ENCODE data around the gene CAMK1G. TPM values are rescaled to one million over a fixed set of nuclear protein-coding genes. Genes with fewer than 3 reads are reported as not detected.

The CAMK1G gene
- total RNA-seq, 2 experiments from 2014 or later, result 2.4 to 2.8 TPM

GRCh38 chr1:209634005-209634737 is 50.7 kb downstream of the CAMK1G start:
- intact Hi-C loops (cut with micrococcal nuclease), result no loop called here
- Mint-ChIP-seq H3K27me3 (ENCODE audit: low read depth) (no peaks in the 10 kb centered on the region), H3K9me3 (no peaks in the 10 kb centered on the region), H3K4me1 (ENCODE audit: low read depth) (peaks cover 9% of the 10 kb centered on the region), H3K4me3 (no peak overlapping the region), H3K27ac (no peak overlapping the region), H3K36me3 (ENCODE audit: low read depth) (no peaks in the 10 kb centered on the region)
- DNase-seq, result no peak
- CTCF ChIA-PET, result interaction anchor here (0.9 to 1.1 kb wide), 2 partner anchors 41 to 49 kb away, joined by 3 read pairs; partner anchors contain the start of gene G0S2

- H3K9me3 Mint-ChIP-seq, result no peaks in the 10 kb centered on the region
- no peaks in the 10 kb centered on the region for H3K36me3 Mint-ChIP-seq (ENCODE audit: low read depth)
- intact Hi-C loops (cut with micrococcal nuclease), result no loop called here
- peaks cover 6% of the 10 kb centered on the region for H3K4me1 Mint-ChIP-seq (ENCODE audit: low read depth)
- CTCF ChIA-PET, result no interaction called here
- DNase-seq, result no peak
- no peak overlapping the region for H3K27ac Mint-ChIP-seq
- H3K4me3 Mint-ChIP-seq, result no peak overlapping the region
- H3K27me3 Mint-ChIP-seq (ENCODE audit: low read depth), result no peaks in the 10 kb centered on the region
Measured at GRCh38 chr1:209635850-209636249, 52.3 kb downstream of the CAMK1G start.

GRCh38 chr1:209641832-209642172 is 58.3 kb downstream of the CAMK1G start:
- Mint-ChIP-seq H3K4me3 (no peak overlapping the region), H3K9me3 (no peaks in the 10 kb centered on the region), H3K36me3 (ENCODE audit: low read depth) (no peaks in the 10 kb centered on the region), H3K27me3 (ENCODE audit: low read depth) (no peaks in the 10 kb centered on the region), H3K4me1 (ENCODE audit: low read depth) (no peaks in the 10 kb centered on the region), H3K27ac (no peak overlapping the region)
- intact Hi-C loops (cut with micrococcal nuclease), result no loop called here
- CTCF ChIA-PET, result interaction anchor here (0.6 to 1.5 kb wide), 3 partner anchors 14 to 129 kb away, joined by 3 to 4 read pairs (median 4); no protein-coding TSS in a partner anchor
- no peak for DNase-seq

GRCh38 chr1:209642816-209643215 is 59.3 kb downstream of the CAMK1G start:
- no peak overlapping the region for H3K4me3 Mint-ChIP-seq
- no peaks in the 10 kb centered on the region for H3K9me3 Mint-ChIP-seq
- no peaks in the 10 kb centered on the region for H3K27me3 Mint-ChIP-seq (ENCODE audit: low read depth)
- no peaks in the 10 kb centered on the region for H3K4me1 Mint-ChIP-seq (ENCODE audit: low read depth)
- intact Hi-C loops (cut with micrococcal nuclease), result no loop called here
- no peak overlapping the region for H3K27ac Mint-ChIP-seq
- no peaks in the 10 kb centered on the region for H3K36me3 Mint-ChIP-seq (ENCODE audit: low read depth)
- DNase-seq, result no peak
- CTCF ChIA-PET, result interaction anchor here (0.7 to 2.1 kb wide), 7 partner anchors 10 to 221 kb away, joined by 3 to 9 read pairs (median 4); no protein-coding TSS in a partner anchor

GRCh38 chr1:209643285-209644020 is 59.9 kb downstream of the CAMK1G start:
- Mint-ChIP-seq H3K36me3 (ENCODE audit: low read depth) (no peaks in the 10 kb centered on the region), H3K4me3 (no peak overlapping the region), H3K27ac (no peak overlapping the region), H3K4me1 (ENCODE audit: low read depth) (peaks cover 3% of the 10 kb centered on the region), H3K9me3 (no peaks in the 10 kb centered on the region), H3K27me3 (ENCODE audit: low read depth) (no peaks in the 10 kb centered on the region)
- DNase-seq, result no peak
- intact Hi-C loops (cut with micrococcal nuclease), result no loop called here
- CTCF ChIA-PET, result interaction anchor here (0.9 to 2.1 kb wide), 7 partner anchors 10 to 105 kb away, joined by 3 to 9 read pairs (median 4); no protein-coding TSS in a partner anchor

DNA sequence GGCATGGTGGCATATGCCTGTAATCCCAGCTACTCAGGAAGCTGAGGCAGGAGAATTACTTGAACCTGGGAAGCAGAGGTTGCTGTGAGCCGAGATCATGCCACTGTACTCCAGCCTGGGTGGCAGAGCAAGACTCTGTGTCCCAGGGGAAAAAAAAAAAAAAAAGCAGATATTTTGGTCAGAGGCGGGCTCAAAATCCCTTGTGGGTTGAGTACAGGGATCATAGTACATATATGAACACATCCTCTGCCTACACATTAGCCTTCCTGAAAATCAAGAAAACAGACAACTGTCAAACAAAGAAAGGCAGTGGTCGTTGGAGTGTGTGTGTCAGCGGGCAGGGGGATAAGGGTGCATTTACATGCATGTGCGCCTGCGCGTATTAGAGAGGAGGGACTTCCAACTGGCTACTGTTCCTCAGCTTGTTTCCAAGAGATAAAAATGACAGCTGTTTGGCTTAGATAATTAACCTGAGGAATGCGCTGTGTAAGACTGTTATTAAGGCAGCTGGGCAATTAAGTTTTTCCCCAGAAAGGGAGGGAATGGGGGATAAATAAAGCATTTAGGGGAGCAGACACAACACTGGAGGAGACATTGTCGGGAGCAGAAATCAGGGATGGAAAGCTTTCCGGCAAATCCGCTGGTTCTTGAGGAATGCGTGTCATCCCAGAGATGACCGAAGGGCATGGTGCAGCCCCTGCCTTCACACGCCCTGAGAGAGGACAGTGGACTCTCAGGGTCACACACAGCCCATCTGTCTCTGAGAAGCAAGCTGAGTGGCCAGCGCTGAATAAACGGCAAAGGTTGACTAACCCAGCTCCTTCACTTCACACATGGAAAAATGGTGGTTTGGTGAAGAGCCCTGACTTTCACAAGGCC is 62.3 kb downstream of the CAMK1G start:
- no peak overlapping the region for H3K4me3 Mint-ChIP-seq
- no peaks in the 10 kb centered on the region for H3K9me3 Mint-ChIP-seq
- no peak for DNase-seq
- H3K27me3 Mint-ChIP-seq (ENCODE audit: low read depth), result no peaks in the 10 kb centered on the region
- H3K27ac Mint-ChIP-seq, result no peak overlapping the region
- intact Hi-C loops (cut with micrococcal nuclease), result loop anchor here (2.0 kb wide), 1 partner anchor 19 kb away; no protein-coding TSS in a partner anchor
- CTCF ChIA-PET, result interaction anchor here (0.7 to 2.2 kb wide), 4 partner anchors 8 to 102 kb away, joined by 3 to 5 read pairs (median 4); no protein-coding TSS in a partner anchor
- H3K4me1 Mint-ChIP-seq (ENCODE audit: low read depth), result peaks cover 23% of the 10 kb centered on the region
- no peaks in the 10 kb centered on the region for H3K36me3 Mint-ChIP-seq (ENCODE audit: low read depth)

- H3K27me3 Mint-ChIP-seq (ENCODE audit: low read depth), result no peaks in the 10 kb centered on the region
- no peak for DNase-seq
- peaks cover 30% of the 10 kb centered on the region for H3K4me1 Mint-ChIP-seq (ENCODE audit: low read depth)
- H3K9me3 Mint-ChIP-seq, result no peaks in the 10 kb centered on the region
- CTCF ChIA-PET, result interaction anchor here (0.7 to 2.2 kb wide), 4 partner anchors 9 to 47 kb away, joined by 3 to 5 read pairs (median 4); no protein-coding TSS in a partner anchor
- H3K36me3 Mint-ChIP-seq (ENCODE audit: low read depth), result no peaks in the 10 kb centered on the region
- intact Hi-C loops (cut with micrococcal nuclease), result loop anchor here (2.0 kb wide), 1 partner anchor 20 kb away; no protein-coding TSS in a partner anchor
- no peak overlapping the region for H3K27ac Mint-ChIP-seq
- no peak overlapping the region for H3K4me3 Mint-ChIP-seq
Measured at GRCh38 chr1:209646558-209646957, 63.0 kb downstream of the CAMK1G start.

DNA sequence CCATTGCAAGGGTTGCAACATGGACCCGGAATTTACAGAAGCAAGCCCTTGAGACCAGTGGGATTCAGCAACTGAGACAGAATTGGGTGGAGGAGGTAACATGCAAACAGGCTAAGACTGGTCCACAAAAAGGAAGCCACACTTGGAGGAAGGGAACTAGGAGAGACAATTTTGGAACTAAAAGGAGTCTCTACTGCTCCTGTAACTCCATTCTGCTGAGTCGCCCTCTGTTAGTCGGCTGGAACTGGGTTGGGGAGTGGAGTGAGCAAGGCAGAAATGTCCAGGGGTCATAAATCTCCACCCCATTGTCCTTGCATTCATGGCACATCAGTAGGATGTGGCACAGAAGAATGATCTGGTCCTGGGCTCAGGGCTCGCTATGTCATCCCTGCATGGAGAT is 63.6 kb downstream of the CAMK1G start:
- Mint-ChIP-seq H3K36me3 (ENCODE audit: low read depth) (no peaks in the 10 kb centered on the region), H3K4me1 (ENCODE audit: low read depth) (peaks cover 34% of the 10 kb centered on the region), H3K4me3 (no peak overlapping the region), H3K27me3 (ENCODE audit: low read depth) (no peaks in the 10 kb centered on the region), H3K27ac (no peak overlapping the region), H3K9me3 (no peaks in the 10 kb centered on the region)
- DNase-seq, result no peak
- CTCF ChIA-PET, result interaction anchor here (0.7 to 2.2 kb wide), 3 partner anchors 10 to 46 kb away, joined by 3 to 5 read pairs (median 4); no protein-coding TSS in a partner anchor
- intact Hi-C loops (cut with micrococcal nuclease), result loop anchor here (2.0 kb wide), 1 partner anchor 20 kb away; no protein-coding TSS in a partner anchor

- Mint-ChIP-seq H3K27me3 (ENCODE audit: low read depth) (no peaks in the 10 kb centered on the region), H3K27ac (peak overlapping the region; percentile 50), H3K4me1 (ENCODE audit: low read depth) (peaks cover 43% of the 10 kb centered on the region), H3K36me3 (ENCODE audit: low read depth) (no peaks in the 10 kb centered on the region), H3K9me3 (no peaks in the 10 kb centered on the region), H3K4me3 (no peak overlapping the region)
- intact Hi-C loops (cut with micrococcal nuclease), result no loop called here
- CTCF ChIA-PET, result interaction anchor here (1.1 to 2.9 kb wide), 4 partner anchors 32 to 98 kb away, joined by 3 to 9 read pairs (median 4); no protein-coding TSS in a partner anchor
- DNase-seq, result no peak
Measured at GRCh38 chr1:209648346-209648745, 64.8 kb downstream of the CAMK1G start.

- H3K27ac Mint-ChIP-seq, result peak overlapping the region; percentile 68
- H3K27me3 Mint-ChIP-seq (ENCODE audit: low read depth), result no peaks in the 10 kb centered on the region
- H3K9me3 Mint-ChIP-seq, result no peaks in the 10 kb centered on the region
- intact Hi-C loops (cut with micrococcal nuclease), result loop anchor here (1.0 kb wide), 2 partner anchors 44 to 102 kb away; no protein-coding TSS in a partner anchor
- DNase-seq, result peak; percentile 37
- H3K4me1 Mint-ChIP-seq (ENCODE audit: low read depth), result peaks cover 47% of the 10 kb centered on the region
- CTCF ChIA-PET, result interaction anchor here (0.6 to 2.9 kb wide), 13 partner anchors 16 to 99 kb away, joined by 3 to 9 read pairs (median 3); partner anchors contain the start of gene G0S2
- H3K4me3 Mint-ChIP-seq, result no peak overlapping the region
- no peaks in the 10 kb centered on the region for H3K36me3 Mint-ChIP-seq (ENCODE audit: low read depth)
Measured at GRCh38 chr1:209648931-209649776, 65.6 kb downstream of the CAMK1G start.

DNA sequence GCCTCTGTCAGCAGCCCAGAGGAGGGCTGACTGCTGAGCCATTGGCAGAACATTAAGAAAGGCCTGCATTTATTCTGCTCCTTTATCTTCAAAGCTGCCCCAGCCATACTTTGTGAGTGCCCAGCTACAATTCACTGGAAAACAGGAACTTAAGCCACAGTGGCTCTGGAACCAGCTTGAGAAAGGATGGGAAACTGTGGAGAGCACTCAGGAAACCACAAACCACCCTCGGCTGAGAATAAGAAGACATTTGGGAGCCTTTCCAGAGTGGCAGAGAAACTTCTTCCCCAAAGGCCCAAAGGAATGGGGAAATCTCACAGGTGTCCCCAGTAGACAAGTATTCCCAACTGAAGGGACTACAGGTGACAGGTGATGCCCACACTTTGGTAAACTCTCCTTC is 66.9 kb downstream of the CAMK1G start:
- DNase-seq, result no peak
- no peaks in the 10 kb centered on the region for H3K9me3 Mint-ChIP-seq
- intact Hi-C loops (cut with micrococcal nuclease), result no loop called here
- H3K27me3 Mint-ChIP-seq (ENCODE audit: low read depth), result no peaks in the 10 kb centered on the region
- no peak overlapping the region for H3K4me3 Mint-ChIP-seq
- H3K27ac Mint-ChIP-seq, result no peak overlapping the region
- CTCF ChIA-PET, result interaction anchor here (0.7 to 2.9 kb wide), 4 partner anchors 39 to 98 kb away, joined by 3 to 9 read pairs (median 6); no protein-coding TSS in a partner anchor
- H3K36me3 Mint-ChIP-seq (ENCODE audit: low read depth), result no peaks in the 10 kb centered on the region
- H3K4me1 Mint-ChIP-seq (ENCODE audit: low read depth), result peaks cover 50% of the 10 kb centered on the region

Measured in activated naive CD4-positive, alpha-beta T cell treated with anti-CD3 and anti-CD28 coated beads for 36 hours (primary cell).